Measurements from ENCODE around the gene INTS6L. TPM values are rescaled to one million over a fixed set of nuclear protein-coding genes. Genes with fewer than 3 reads are reported as not detected.

The INTS6L gene
- total and polyA plus RNA-seq, 2 of the 8 experiments (the other 6 are each of a cell fraction or from before 2014, with no cell fraction given), result 4.1 to 5.2 TPM

DNA sequence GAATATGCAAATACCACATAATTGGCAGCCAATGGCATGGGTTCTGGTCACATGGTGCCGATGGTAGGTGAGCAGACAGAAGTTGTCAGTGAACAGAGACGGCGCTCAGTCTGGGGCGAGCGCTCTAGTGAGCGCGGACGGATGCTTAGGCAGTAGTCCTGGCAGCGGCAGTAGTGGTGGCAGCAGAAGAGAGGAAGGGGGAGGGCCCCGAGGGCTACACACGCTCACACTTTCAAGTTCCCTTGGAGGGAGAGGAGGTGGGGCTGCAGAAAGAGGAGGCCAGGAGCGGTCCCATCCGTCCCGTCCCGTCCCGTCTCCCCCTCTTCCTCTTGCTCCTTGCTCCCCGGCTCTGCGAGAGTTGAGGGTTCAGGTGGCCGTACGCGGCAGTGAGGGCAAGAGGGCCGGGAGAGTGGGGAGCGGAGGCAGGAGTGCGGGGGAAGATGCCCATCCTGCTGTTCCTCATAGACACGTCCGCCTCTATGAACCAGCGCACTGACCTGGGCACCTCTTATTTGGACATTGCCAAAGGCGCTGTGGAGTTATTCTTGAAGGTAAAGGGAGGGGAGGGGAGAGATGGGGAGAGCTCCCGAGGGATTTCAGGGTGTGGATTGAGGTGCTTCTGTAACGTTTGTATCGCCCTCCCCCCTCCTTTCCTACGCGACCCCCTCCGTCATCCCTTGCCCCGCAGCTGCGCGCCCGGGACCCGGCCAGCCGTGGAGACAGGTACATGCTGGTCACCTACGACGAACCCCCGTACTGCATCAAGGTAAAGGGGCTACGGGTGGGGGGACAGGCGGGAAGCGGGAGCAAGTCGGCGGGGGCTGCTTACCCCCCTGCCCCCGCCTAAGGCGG lies at the start of gene INTS6L (continued):
- TF ChIP-seq TBP (IDR thresholded peaks at IDR 0.05; ENCODE audit: low read depth, low read length) (peak; percentile 90), GABPA (IDR thresholded peaks at IDR 0.05; ENCODE audit: borderline replicate concordance, insufficient read depth, low read length) (no peak), CBX8 (IDR thresholded peaks at IDR 0.05; ENCODE audit: borderline replicate concordance, low read depth, low read length) (no peak), JUND (IDR thresholded peaks at IDR 0.05; ENCODE audit: low read length) (no peak), NRF1 (IDR thresholded peaks at IDR 0.05; ENCODE audit: low read depth, low read length) (no peak), KDM1A (IDR thresholded peaks at IDR 0.05; ENCODE audit: borderline replicate concordance, low read length) (no peak), HDAC2 (IDR thresholded peaks at IDR 0.05; ENCODE audit: borderline replicate concordance in 1 of 2, low read depth in 2 of 2, low read length in 2 of 2) (no peak), FOSL1 (IDR thresholded peaks at IDR 0.05; ENCODE audit: insufficient read depth, low read depth, low read length) (no peak), CTBP2 (IDR thresholded peaks at IDR 0.05; ENCODE audit: borderline replicate concordance, insufficient read depth, insufficient read length, low read length) (no peak), POU5F1 (IDR thresholded peaks at IDR 0.05; ENCODE audit: low read depth, low read length) (no peak), ZNF274 (IDR thresholded peaks at IDR 0.05; ENCODE audit: borderline replicate concordance, extremely low read depth, low read length) (no peak), CTCF (IDR thresholded peaks at IDR 0.05; ENCODE audit: control extremely low read depth in 1 of 3, insufficient read depth in 1 of 3, low read depth in 1 of 3, low read length in 3 of 3) (no peak), EGR1 (IDR thresholded peaks at IDR 0.05; ENCODE audit: borderline replicate concordance, low read depth, low read length) (no peak), TEAD4 (IDR thresholded peaks at IDR 0.05; ENCODE audit: low read depth, low read length) (no peak), SIRT6 (IDR thresholded peaks at IDR 0.05; ENCODE audit: low read length) (no peak), BRCA1 (IDR thresholded peaks at IDR 0.05; ENCODE audit: low read depth, low read length) (no peak), POLR2A (IDR thresholded peaks at IDR 0.05; ENCODE audit: control extremely low read depth in 1 of 2, low read depth in 2 of 2, low read length in 2 of 2) (peak; percentile 80 to 95), PHF8 (conservative IDR thresholded peaks at IDR 0.05; ENCODE audit: low read depth, low read length) (peak; percentile 29; the same call in 1 of the 2 replicates), RXRA (IDR thresholded peaks at IDR 0.05; ENCODE audit: insufficient read depth, low read depth, low read length) (no peak)
- TF ChIP-seq, protein P1, sequence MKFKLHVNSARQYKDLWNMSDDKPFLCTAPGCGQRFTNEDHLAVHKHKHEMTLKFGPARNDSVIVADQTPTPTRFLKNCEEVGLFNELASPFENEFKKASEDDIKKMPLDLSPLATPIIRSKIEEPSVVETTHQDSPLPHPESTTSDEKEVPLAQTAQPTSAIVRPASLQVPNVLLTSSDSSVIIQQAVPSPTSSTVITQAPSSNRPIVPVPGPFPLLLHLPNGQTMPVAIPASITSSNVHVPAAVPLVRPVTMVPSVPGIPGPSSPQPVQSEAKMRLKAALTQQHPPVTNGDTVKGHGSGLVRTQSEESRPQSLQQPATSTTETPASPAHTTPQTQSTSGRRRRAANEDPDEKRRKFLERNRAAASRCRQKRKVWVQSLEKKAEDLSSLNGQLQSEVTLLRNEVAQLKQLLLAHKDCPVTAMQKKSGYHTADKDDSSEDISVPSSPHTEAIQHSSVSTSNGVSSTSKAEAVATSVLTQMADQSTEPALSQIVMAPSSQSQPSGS (IDR thresholded peaks at IDR 0.05; ENCODE audit: low read length), result no peak
